Measurements from ENCODE around the gene GRK2. TPM values are rescaled to one million over a fixed set of nuclear protein-coding genes. Genes with fewer than 3 reads are reported as not detected.

GRK2 gene
- polyA plus RNA-seq, 1 donor from 2014 or later = 47.3 TPM

DNA sequence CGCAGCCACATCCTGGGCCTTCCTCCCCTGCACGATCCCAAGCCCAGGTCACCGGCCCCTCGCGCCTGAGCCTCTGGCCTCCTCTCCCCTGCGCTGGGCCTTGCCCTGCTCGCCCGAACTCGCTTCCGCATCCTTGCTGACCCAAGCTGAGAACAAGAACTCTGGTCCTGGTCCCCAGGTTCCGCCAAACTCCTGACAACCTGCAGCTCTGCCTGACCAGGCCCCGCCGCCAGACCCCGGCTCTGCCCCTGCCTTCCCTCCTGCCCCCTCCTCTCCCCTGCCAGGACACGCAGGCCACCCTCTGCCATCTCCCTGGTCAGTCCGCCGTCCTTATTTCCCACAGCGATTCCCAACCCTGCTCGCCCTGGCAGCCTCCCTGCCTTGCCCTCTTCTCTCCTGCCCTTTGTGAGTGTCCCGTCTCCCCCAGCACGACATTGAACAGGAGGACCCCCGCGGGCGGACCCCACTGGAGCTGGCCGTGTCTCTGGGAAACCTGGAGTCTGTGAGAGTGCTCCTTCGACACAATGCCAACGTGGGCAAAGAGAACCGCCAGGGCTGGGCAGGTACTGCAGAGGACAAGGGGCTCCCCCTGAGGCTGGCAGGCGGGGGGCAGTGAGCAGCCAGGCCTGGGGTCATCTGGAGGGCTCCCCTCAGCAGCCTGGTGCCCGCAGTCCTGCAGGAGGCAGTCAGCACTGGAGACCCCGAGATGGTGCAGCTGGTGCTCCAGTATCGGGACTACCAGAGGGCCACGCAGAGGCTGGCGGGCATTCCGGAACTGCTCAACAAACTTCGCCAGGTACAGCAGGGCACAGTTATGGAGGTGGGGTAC is 23.6 kb downstream of the GRK2 start:
- Histone ChIP-seq H3K27ac (ENCODE audit: low read length) (peak overlapping the region; percentile 44), H3K9ac (ENCODE audit: low read length) (peak overlapping the region; percentile 79), H3K9me2 (ENCODE audit: insufficient read depth, low read length) (no peaks in the 10 kb centered on the region), H3K9me3 (ENCODE audit: low read length) (no peaks in the 10 kb centered on the region), H3K4me3 (ENCODE audit: low read length) (peak overlapping the region; percentile 75), H4K20me1 (ENCODE audit: insufficient read depth) (no peaks in the 10 kb centered on the region), H3K36me3 (ENCODE audit: insufficient read depth, low read length) (no peaks in the 10 kb centered on the region), H2AFZ (ENCODE audit: low read depth, low read length) (peak overlapping the region; percentile 43), H3K27me3 (ENCODE audit: insufficient read depth, low read depth, low read length) (no peaks in the 10 kb centered on the region), H3K4me2 (ENCODE audit: low read length) (peak overlapping the region; percentile 79), H3K79me2 (replicated peaks; ENCODE audit: insufficient read depth, low read length) (peaks cover 6% of the 10 kb centered on the region), H3F3A (ENCODE audit: insufficient read depth, low read length, poor library complexity, severe bottlenecking) (peaks cover 7% of the 10 kb centered on the region)
- TF ChIP-seq RAD21 (conservative IDR thresholded peaks at IDR 0.05) (no peak), EZH2 (IDR thresholded peaks at IDR 0.05; ENCODE audit: borderline replicate concordance, insufficient read depth, low read length, poor library complexity, severe bottlenecking) (no peak), TAF1 (IDR thresholded peaks at IDR 0.05; ENCODE audit: low read depth) (no peak), EP300 (conservative IDR thresholded peaks at IDR 0.05; ENCODE audit: poor library complexity, severe bottlenecking) (no peak), SMC3 (conservative IDR thresholded peaks at IDR 0.05; ENCODE audit: poor library complexity) (no peak), MXI1 (conservative IDR thresholded peaks at IDR 0.05; ENCODE audit: poor library complexity, severe bottlenecking) (no peak), POLR2AphosphoS5 (IDR thresholded peaks at IDR 0.05) (no peak), CTCF (IDR thresholded peaks at IDR 0.05; ENCODE audit: poor library complexity, severe bottlenecking) (no peak)
- TF ChIP-seq, protein P1, sequence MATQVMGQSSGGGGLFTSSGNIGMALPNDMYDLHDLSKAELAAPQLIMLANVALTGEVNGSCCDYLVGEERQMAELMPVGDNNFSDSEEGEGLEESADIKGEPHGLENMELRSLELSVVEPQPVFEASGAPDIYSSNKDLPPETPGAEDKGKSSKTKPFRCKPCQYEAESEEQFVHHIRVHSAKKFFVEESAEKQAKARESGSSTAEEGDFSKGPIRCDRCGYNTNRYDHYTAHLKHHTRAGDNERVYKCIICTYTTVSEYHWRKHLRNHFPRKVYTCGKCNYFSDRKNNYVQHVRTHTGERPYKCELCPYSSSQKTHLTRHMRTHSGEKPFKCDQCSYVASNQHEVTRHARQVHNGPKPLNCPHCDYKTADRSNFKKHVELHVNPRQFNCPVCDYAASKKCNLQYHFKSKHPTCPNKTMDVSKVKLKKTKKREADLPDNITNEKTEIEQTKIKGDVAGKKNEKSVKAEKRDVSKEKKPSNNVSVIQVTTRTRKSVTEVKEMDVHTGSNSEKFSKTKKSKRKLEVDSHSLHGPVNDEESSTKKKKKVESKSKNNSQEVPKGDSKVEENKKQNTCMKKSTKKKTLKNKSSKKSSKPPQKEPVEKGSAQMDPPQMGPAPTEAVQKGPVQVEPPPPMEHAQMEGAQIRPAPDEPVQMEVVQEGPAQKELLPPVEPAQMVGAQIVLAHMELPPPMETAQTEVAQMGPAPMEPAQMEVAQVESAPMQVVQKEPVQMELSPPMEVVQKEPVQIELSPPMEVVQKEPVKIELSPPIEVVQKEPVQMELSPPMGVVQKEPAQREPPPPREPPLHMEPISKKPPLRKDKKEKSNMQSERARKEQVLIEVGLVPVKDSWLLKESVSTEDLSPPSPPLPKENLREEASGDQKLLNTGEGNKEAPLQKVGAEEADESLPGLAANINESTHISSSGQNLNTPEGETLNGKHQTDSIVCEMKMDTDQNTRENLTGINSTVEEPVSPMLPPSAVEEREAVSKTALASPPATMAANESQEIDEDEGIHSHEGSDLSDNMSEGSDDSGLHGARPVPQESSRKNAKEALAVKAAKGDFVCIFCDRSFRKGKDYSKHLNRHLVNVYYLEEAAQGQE (IDR thresholded peaks at IDR 0.05; ENCODE audit: borderline replicate concordance) = no peak

DNA sequence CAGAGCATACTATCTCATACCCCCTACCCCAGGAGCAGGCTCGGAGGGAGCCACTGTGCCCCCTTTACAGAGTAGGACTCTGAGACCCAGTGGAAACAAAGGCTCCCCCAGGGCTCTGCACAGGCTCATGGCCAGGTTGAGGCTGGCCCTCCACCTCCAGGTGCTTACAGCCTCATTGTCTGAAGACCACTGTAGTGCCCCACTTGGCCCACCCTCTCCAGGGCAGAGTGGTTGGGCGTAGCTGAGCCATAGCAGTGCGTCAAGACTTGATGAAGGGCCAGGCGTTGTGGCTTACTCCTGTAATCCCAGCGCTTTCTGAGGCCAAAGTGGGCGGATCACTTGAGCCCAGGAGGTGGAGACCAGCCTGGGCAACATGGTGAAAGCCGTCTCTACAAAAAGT is 24.5 kb downstream of the GRK2 start:
- peaks cover 6% of the 10 kb centered on the region for H3K79me2 ChIP-seq (replicated peaks; ENCODE audit: insufficient read depth, low read length)
- H3F3A ChIP-seq (ENCODE audit: insufficient read depth, low read length, poor library complexity, severe bottlenecking) = peaks cover 7% of the 10 kb centered on the region
- no peaks in the 10 kb centered on the region for H3K9me2 ChIP-seq (ENCODE audit: insufficient read depth, low read length)
- no peak overlapping the region for H2AFZ ChIP-seq (ENCODE audit: low read depth, low read length)
- H3K27me3 ChIP-seq (ENCODE audit: insufficient read depth, low read depth, low read length) = no peaks in the 10 kb centered on the region
- no peaks in the 10 kb centered on the region for H4K20me1 ChIP-seq (ENCODE audit: insufficient read depth)
- no peaks in the 10 kb centered on the region for H3K9me3 ChIP-seq (ENCODE audit: low read length)
- no peak overlapping the region for H3K27ac ChIP-seq (ENCODE audit: low read length)
- TF ChIP-seq RAD21 (conservative IDR thresholded peaks at IDR 0.05) = no peak
- TF ChIP-seq TAF1 (IDR thresholded peaks at IDR 0.05; ENCODE audit: low read depth) = no peak
- no peak for TF ChIP-seq MXI1 (conservative IDR thresholded peaks at IDR 0.05; ENCODE audit: poor library complexity, severe bottlenecking)
- TF ChIP-seq EZH2 (IDR thresholded peaks at IDR 0.05; ENCODE audit: borderline replicate concordance, insufficient read depth, low read length, poor library complexity, severe bottlenecking) = no peak
- TF ChIP-seq POLR2AphosphoS5 (IDR thresholded peaks at IDR 0.05) = no peak
- TF ChIP-seq, protein P1 (IDR thresholded peaks at IDR 0.05; ENCODE audit: borderline replicate concordance) = no peak
- TF ChIP-seq SMC3 (conservative IDR thresholded peaks at IDR 0.05; ENCODE audit: poor library complexity) = no peak
- peak overlapping the region; percentile 75 for H3K4me3 ChIP-seq (ENCODE audit: low read length)
- H3K4me2 ChIP-seq (ENCODE audit: low read length) = no peak overlapping the region
- no peaks in the 10 kb centered on the region for H3K36me3 ChIP-seq (ENCODE audit: insufficient read depth, low read length)
- H3K9ac ChIP-seq (ENCODE audit: low read length) = no peak overlapping the region

Measured in neural cell (in vitro differentiated cells).